ENCODE results near the gene ZNF280C.

Gene ZNF280C

GRCh38 chrX:130179579-130180215, 89.0 kb downstream of the ZNF280C start:
- Histone ChIP-seq H3K27me3 (ENCODE audit: control insufficient read depth, insufficient read depth, low read length) (no peaks in the 10 kb centered on the region), H3K36me3 (ENCODE audit: control insufficient read depth, insufficient read depth, low read length) (no peaks in the 10 kb centered on the region), H3K27ac (ENCODE audit: low read length) (no peak overlapping the region), H3K9me3 (ENCODE audit: control insufficient read depth, insufficient read depth, low read length) (no peaks in the 10 kb centered on the region), H3K4me1 (ENCODE audit: control insufficient read depth, insufficient read depth, low read length) (no peaks in the 10 kb centered on the region), H3K4me3 (ENCODE audit: low read length) (no peak overlapping the region)
- WGBS (ENCODE audit: insufficient coverage, insufficient read length), result no CpG with 5 or more reads among the region's 7 CpGs
- no peak for DNase-seq (ENCODE audit: low read depth, low spot score)

GRCh38 chrX:130179170-130179569, 89.5 kb downstream of the ZNF280C start:
- no CpG with 5 or more reads among the region's 5 CpGs for WGBS (ENCODE audit: insufficient coverage, insufficient read length)
- no peak for DNase-seq (ENCODE audit: low read depth, low spot score)
- no peaks in the 10 kb centered on the region for H3K4me1 ChIP-seq (ENCODE audit: control insufficient read depth, insufficient read depth, low read length)
- H3K27ac ChIP-seq (ENCODE audit: low read length), result no peak overlapping the region
- H3K4me3 ChIP-seq (ENCODE audit: low read length), result no peak overlapping the region
- no peaks in the 10 kb centered on the region for H3K27me3 ChIP-seq (ENCODE audit: control insufficient read depth, insufficient read depth, low read length)
- no peaks in the 10 kb centered on the region for H3K9me3 ChIP-seq (ENCODE audit: control insufficient read depth, insufficient read depth, low read length)
- no peaks in the 10 kb centered on the region for H3K36me3 ChIP-seq (ENCODE audit: control insufficient read depth, insufficient read depth, low read length)

- H3K4me3 ChIP-seq (ENCODE audit: low read length), result no peak overlapping the region
These were observed 91.8 kb downstream of the ZNF280C start for GRCh38 chrX:130176942-130177341.

GRCh38 chrX:130176354-130176776, 92.3 kb downstream of the ZNF280C start:
- no peak overlapping the region for H3K4me3 ChIP-seq (ENCODE audit: low read length)
- no peak for DNase-seq (ENCODE audit: low read depth, low spot score)
- no peak overlapping the region for H3K27ac ChIP-seq (ENCODE audit: low read length)
- peaks cover 6% of the 10 kb centered on the region; the same call in 1 of the 2 replicates for H3K27me3 ChIP-seq (ENCODE audit: control insufficient read depth, insufficient read depth, low read length)
- no peaks in the 10 kb centered on the region for H3K9me3 ChIP-seq (ENCODE audit: control insufficient read depth, insufficient read depth, low read length)
- no peaks in the 10 kb centered on the region for H3K4me1 ChIP-seq (ENCODE audit: control insufficient read depth, insufficient read depth, low read length)
- H3K36me3 ChIP-seq (ENCODE audit: control insufficient read depth, insufficient read depth, low read length), result no peaks in the 10 kb centered on the region

More at GRCh38 chrX:130176942-130177341, 91.8 kb downstream of the ZNF280C start:
- H3K27ac ChIP-seq (ENCODE audit: low read length), result no peak overlapping the region
- no peaks in the 10 kb centered on the region for H3K36me3 ChIP-seq (ENCODE audit: control insufficient read depth, insufficient read depth, low read length)
- DNase-seq (ENCODE audit: low read depth, low spot score), result no peak
- no peaks in the 10 kb centered on the region for H3K4me1 ChIP-seq (ENCODE audit: control insufficient read depth, insufficient read depth, low read length)
- no CpG with 5 or more reads among the region's 4 CpGs for WGBS (ENCODE audit: insufficient coverage, insufficient read length)
- H3K9me3 ChIP-seq (ENCODE audit: control insufficient read depth, insufficient read depth, low read length), result no peaks in the 10 kb centered on the region
- peaks cover 5% of the 10 kb centered on the region; the same call in 1 of the 2 replicates for H3K27me3 ChIP-seq (ENCODE audit: control insufficient read depth, insufficient read depth, low read length)

DNA sequence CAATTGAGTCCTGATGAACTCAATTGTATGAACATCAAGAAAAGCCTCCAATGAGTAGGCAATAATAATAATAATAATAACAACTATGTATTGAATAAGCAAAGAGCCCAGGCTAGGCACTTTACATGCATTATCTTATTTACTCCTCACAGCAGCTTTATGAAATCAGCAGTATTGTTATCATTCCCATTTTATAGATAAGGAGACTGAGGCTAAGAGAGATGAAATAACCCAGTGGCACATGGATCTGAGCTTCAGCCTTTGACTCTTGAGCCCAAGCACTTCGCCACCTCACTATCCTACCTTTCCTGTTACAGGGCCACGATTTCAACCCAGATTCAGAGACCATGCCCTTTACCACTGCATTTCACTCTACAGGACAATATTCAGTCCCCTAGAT, 93.8 kb downstream of the ZNF280C start:
- H3K27ac ChIP-seq (ENCODE audit: low read length), result no peak overlapping the region
- no peak for DNase-seq (ENCODE audit: low read depth, low spot score)
- H3K4me1 ChIP-seq (ENCODE audit: control insufficient read depth, insufficient read depth, low read length), result no peaks in the 10 kb centered on the region
- no CpG with 5 or more reads among the region's 2 CpGs for WGBS (ENCODE audit: insufficient coverage, insufficient read length)
- H3K36me3 ChIP-seq (ENCODE audit: control insufficient read depth, insufficient read depth, low read length), result no peaks in the 10 kb centered on the region
- no peaks in the 10 kb centered on the region for H3K9me3 ChIP-seq (ENCODE audit: control insufficient read depth, insufficient read depth, low read length)
- no peak overlapping the region for H3K4me3 ChIP-seq (ENCODE audit: low read length)
- H3K27me3 ChIP-seq (ENCODE audit: control insufficient read depth, insufficient read depth, low read length), result peaks cover 6% of the 10 kb centered on the region; the same call in 1 of the 2 replicates

DNA sequence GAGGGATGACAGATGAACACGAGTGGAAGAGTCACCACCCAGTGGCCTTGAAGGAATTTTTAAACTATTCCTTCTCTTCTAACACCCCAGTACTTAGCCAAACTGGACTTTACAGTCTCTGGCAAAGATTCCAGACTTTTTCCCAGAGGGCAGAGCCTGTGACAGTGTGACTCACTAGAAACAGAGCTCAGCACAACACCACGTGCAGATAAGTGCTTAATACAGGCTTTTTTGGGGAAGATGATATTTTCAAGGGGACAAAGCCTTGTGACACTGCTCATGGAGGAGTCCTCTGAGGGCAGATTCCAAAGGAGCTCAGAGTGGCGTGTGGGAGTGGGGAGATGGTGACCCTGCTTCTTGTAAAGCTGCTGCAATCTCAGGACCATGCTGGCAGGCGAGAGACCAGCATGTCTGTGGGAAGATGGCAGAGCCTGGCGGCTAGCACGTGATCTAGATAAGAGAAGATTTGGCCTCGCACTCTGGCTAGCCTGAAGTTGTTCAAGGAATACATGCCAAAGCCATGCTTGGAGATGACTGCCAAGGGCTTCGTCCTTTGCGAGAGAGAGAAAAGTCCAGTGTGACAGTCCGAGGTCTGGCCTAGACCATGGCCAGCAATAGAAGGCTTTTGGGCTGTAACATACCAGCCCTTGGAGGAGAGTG, 94.5 kb downstream of the ZNF280C start:
- Histone ChIP-seq H3K36me3 (ENCODE audit: control insufficient read depth, insufficient read depth, low read length) (no peaks in the 10 kb centered on the region), H3K27me3 (ENCODE audit: control insufficient read depth, insufficient read depth, low read length) (peaks cover 6% of the 10 kb centered on the region; the same call in 1 of the 2 replicates), H3K9me3 (ENCODE audit: control insufficient read depth, insufficient read depth, low read length) (no peaks in the 10 kb centered on the region), H3K4me3 (ENCODE audit: low read length) (no peak overlapping the region), H3K4me1 (ENCODE audit: control insufficient read depth, insufficient read depth, low read length) (no peaks in the 10 kb centered on the region), H3K27ac (ENCODE audit: low read length) (no peak overlapping the region)
- no CpG with 5 or more reads among the region's 10 CpGs for WGBS (ENCODE audit: insufficient coverage, insufficient read length)
- DNase-seq (ENCODE audit: low read depth, low spot score), result no peak

- no peak for DNase-seq (ENCODE audit: low read depth, low spot score)
These were observed 95.4 kb downstream of the ZNF280C start for GRCh38 chrX:130173190-130173895.

DNA sequence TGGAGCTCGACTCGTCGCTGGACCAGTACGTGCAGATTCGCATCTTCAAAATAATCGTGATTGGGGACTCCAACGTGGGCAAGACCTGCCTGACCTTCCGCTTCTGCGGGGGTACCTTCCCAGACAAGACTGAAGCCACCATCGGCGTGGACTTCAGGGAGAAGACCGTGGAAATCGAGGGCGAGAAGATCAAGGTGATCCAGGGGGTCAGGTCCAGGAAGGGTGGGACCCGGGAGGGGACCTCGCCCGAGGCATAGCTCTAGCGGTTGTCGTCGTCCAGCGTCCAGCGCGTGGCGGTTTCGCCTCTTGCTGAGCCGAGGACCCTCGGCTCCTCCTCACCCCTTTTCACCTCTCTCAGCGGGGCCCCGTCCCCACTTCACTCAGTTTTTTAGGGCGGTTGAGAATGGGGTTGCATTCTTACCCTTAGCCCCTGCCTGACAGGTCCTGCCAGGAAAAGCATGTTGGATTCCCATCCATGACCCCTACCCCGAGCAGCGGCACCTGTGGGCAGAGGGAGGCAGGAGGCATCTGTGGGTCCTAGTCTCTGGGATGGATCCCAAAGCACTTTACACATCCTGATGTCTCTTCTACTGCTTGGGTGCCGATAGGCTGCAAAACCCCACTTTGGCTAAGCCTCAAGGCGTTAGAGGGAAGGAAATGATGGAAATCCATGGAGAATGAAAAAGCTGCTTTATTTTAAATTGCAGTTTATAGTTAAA, 96.4 kb downstream of the ZNF280C start:
- Histone ChIP-seq H3K4me3 (ENCODE audit: low read length) (peak overlapping the region; percentile 47; the same call in 1 of the 2 replicates), H3K27me3 (ENCODE audit: control insufficient read depth, insufficient read depth, low read length) (peaks cover 6% of the 10 kb centered on the region; the same call in 1 of the 2 replicates), H3K27ac (ENCODE audit: low read length) (no peak overlapping the region), H3K4me1 (ENCODE audit: control insufficient read depth, insufficient read depth, low read length) (no peaks in the 10 kb centered on the region), H3K9me3 (ENCODE audit: control insufficient read depth, insufficient read depth, low read length) (no peaks in the 10 kb centered on the region), H3K36me3 (ENCODE audit: control insufficient read depth, insufficient read depth, low read length) (no peaks in the 10 kb centered on the region)
- no CpG with 5 or more reads among the region's 34 CpGs for WGBS (ENCODE audit: insufficient coverage, insufficient read length)
- DNase-seq (ENCODE audit: low read depth, low spot score), result no peak

More at GRCh38 chrX:130173190-130173895, 95.4 kb downstream of the ZNF280C start:
- H3K27me3 ChIP-seq (ENCODE audit: control insufficient read depth, insufficient read depth, low read length), result peaks cover 6% of the 10 kb centered on the region; the same call in 1 of the 2 replicates
- H3K4me1 ChIP-seq (ENCODE audit: control insufficient read depth, insufficient read depth, low read length), result no peaks in the 10 kb centered on the region
- no peak overlapping the region for H3K27ac ChIP-seq (ENCODE audit: low read length)
- no CpG with 5 or more reads among the region's 7 CpGs for WGBS (ENCODE audit: insufficient coverage, insufficient read length)
- H3K36me3 ChIP-seq (ENCODE audit: control insufficient read depth, insufficient read depth, low read length), result no peaks in the 10 kb centered on the region
- H3K4me3 ChIP-seq (ENCODE audit: low read length), result no peak overlapping the region
- H3K9me3 ChIP-seq (ENCODE audit: control insufficient read depth, insufficient read depth, low read length), result no peaks in the 10 kb centered on the region

GRCh38 chrX:130171446-130172126, 97.1 kb downstream of the ZNF280C start, which contains the start of gene RAB33A:
Gene RAB33A, plus strand, starts transcription at chrX:130171962. Its CDS starts 101 bp downstream, at chrX:130172063.
- H3K4me3 ChIP-seq (ENCODE audit: low read length), result peak within 1 kb of the TSS; percentile 47; the same call in 1 of the 2 replicates
- H3K27me3 ChIP-seq (ENCODE audit: control insufficient read depth, insufficient read depth, low read length), result peaks cover 6% of the 10 kb centered on the region; the same call in 1 of the 2 replicates
- H3K9me3 ChIP-seq (ENCODE audit: control insufficient read depth, insufficient read depth, low read length), result no peaks in the 10 kb centered on the region
- H3K36me3 ChIP-seq (ENCODE audit: control insufficient read depth, insufficient read depth, low read length), result no peaks in the 10 kb centered on the region
- no peaks in the 10 kb centered on the region for H3K4me1 ChIP-seq (ENCODE audit: control insufficient read depth, insufficient read depth, low read length)
- WGBS (ENCODE audit: insufficient coverage, insufficient read length), result no CpG with 5 or more reads among the region's 61 CpGs
- no peak for DNase-seq (ENCODE audit: low read depth, low spot score)
- H3K27ac ChIP-seq (ENCODE audit: low read length), result no peak within 1 kb of the TSS
